Prostate gland (tissue), 2 donors: ENCODE results near the gene RNH1. TPM values are rescaled to one million over a fixed set of nuclear protein-coding genes. Genes with fewer than 3 reads are reported as not detected.

ENCODE experiments used
- DNase-seq: peaks from one replicate; pipeline ENCODE4 v3.0.0-alpha.2; 2019; ENCODE audit warnings: low spot score
- H3K27ac ChIP-seq, 2 donors: fragments of 200-600 bp; sonication (generic); 2 replicates each; pipeline ENCODE4 v1.5.1; 2017 to 2019
- H3K27me3 ChIP-seq: fragments of 200-600 bp; sonication (generic); replicated peaks from 2 replicates; pipeline ENCODE4 v1.5.1; 2019; ENCODE audit not compliant: insufficient read depth
- H3K36me3 ChIP-seq, 2 donors: fragments of 200-600 bp; sonication (generic); 1 replicate in 1 of 2; 2 replicates in 1 of 2; pipeline versions ENCODE4 v1.5.1 to v1.8.1; 2017 to 2019
- H3K4me1 ChIP-seq: fragments of 200-600 bp; sonication (generic); replicated peaks from 2 replicates; pipeline ENCODE4 v1.5.1; 2019
- H3K4me3 ChIP-seq, 2 donors: fragments of 200-600 bp; sonication (generic); 2 replicates each; pipeline ENCODE4 v1.5.1; 2017 to 2019
- H3K9me3 ChIP-seq: fragments of 200-600 bp; sonication (generic); 2 replicates; pipeline ENCODE4 v1.5.1; 2017
- POLR2A ChIP-seq: fragments of 450-650 bp; IDR thresholded peaks from one replicate; pipeline ENCODE4 v1.6.1; 2016; ENCODE audit warnings: antibody characterized with exemption, mild to moderate bottlenecking
- POLR2AphosphoS5 ChIP-seq: sonication (generic); formaldehyde crosslinking; IDR thresholded peaks from one replicate; pipeline ENCODE4 v1.6.1; 2017; ENCODE audit warnings: antibody characterized with exemption
- WGBS: methylation state at CpG from one replicate; pipeline ENCODE4 v1.1.5; 2018; 5-methylcytosine and 5-hydroxymethylcytosine counted together
- intact Hi-C: fragments of 100-400 bp; cut with DNase I; formaldehyde crosslinking; loops from one replicate; pipeline ENCODE4 v1.14.2; 2022
- total RNA-seq, 2 donors: library from RNA; depleted of rRNA; stranded (reverse); fragments of >200 nt; gene quantifications; one replicate each; pipeline ENCODE4 v1.1.0, GENCODE V29; 2016
- TF ChIP-seq, protein P1 (sequence below), 4 experiments: fragments of 200-600 bp in 2 of 4; fragments of 450-650 bp in 2 of 4; sonication (generic) in 2 of 4; IDR thresholded peaks; 1 replicate in 3 of 4; 2 replicates in 1 of 4; pipeline ENCODE4 v1.5.1; 2016 to 2019; ENCODE audit warnings: antibody characterized with exemption in 4 of 4, mild to moderate bottlenecking in 2 of 4, moderate library complexity in 2 of 4

Gene RNH1
- total RNA-seq, 2 donors from 2014 or later: 221 to 272 TPM

DNA sequence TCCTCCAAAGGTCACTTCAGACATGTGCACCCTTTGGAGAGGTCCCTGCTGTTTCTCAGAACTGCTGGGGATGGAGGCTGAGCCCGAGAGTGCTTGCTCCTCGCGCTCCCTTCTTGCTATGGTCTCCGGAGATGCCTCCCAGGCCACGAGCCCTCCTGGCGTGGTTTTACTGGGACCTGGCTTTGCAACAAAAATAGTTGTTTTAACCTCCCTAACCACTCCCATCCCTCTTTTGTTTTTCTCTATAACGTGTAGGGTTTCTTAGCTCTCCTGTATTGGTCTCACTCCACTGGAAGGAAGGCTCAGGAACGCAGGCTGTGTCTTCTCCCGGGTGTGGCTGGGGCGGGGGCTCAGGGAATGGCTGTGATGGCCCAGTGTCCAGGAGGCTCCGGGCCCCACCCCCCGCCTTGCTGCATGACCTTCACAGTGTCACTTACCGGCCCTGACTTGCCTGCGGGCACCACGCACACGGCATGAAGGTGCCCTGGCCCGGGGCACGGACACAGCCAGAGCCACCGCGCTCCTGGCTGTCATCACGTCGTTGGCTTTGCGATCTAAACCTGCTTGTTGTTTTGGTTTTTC, 51.4 kb downstream of the RNH1 start:
- H3K27me3 ChIP-seq: no peaks in the 10 kb centered on the region
- no peaks in the 10 kb centered on the region for H3K36me3 ChIP-seq
- 73% methylated on average over 23 of the region's 23 CpGs for WGBS
- DNase-seq: no peak
- no peaks in the 10 kb centered on the region for H3K9me3 ChIP-seq
- no peak overlapping the region for H3K4me3 ChIP-seq
- intact Hi-C loops: no loop called here
- peaks cover 3% of the 10 kb centered on the region for H3K4me1 ChIP-seq
- TF ChIP-seq POLR2AphosphoS5: no peak
- TF ChIP-seq POLR2A: no peak
- TF ChIP-seq, protein P1, sequence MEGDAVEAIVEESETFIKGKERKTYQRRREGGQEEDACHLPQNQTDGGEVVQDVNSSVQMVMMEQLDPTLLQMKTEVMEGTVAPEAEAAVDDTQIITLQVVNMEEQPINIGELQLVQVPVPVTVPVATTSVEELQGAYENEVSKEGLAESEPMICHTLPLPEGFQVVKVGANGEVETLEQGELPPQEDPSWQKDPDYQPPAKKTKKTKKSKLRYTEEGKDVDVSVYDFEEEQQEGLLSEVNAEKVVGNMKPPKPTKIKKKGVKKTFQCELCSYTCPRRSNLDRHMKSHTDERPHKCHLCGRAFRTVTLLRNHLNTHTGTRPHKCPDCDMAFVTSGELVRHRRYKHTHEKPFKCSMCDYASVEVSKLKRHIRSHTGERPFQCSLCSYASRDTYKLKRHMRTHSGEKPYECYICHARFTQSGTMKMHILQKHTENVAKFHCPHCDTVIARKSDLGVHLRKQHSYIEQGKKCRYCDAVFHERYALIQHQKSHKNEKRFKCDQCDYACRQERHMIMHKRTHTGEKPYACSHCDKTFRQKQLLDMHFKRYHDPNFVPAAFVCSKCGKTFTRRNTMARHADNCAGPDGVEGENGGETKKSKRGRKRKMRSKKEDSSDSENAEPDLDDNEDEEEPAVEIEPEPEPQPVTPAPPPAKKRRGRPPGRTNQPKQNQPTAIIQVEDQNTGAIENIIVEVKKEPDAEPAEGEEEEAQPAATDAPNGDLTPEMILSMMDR (IDR thresholded peaks at IDR 0.05): no peak
- no peak overlapping the region for H3K27ac ChIP-seq

GRCh38 chr11:454801-455565, 52.1 kb downstream of the RNH1 start:
- no peak for TF ChIP-seq POLR2AphosphoS5
- TF ChIP-seq, protein P1 (IDR thresholded peaks at IDR 0.05): no peak
- TF ChIP-seq POLR2A: no peak
- intact Hi-C loops: loop anchor here (5.0 kb wide), 2 partner anchors 62 to 148 kb away; partner anchors contain the start of gene IFITM2
- Histone ChIP-seq H3K4me1 (peaks cover 3% of the 10 kb centered on the region), H3K27me3 (no peaks in the 10 kb centered on the region), H3K27ac (no peak overlapping the region), H3K9me3 (no peaks in the 10 kb centered on the region), H3K36me3 (no peaks in the 10 kb centered on the region), H3K4me3 (no peak overlapping the region)
- WGBS: 78% methylated on average over 14 of the region's 14 CpGs
- no peak for DNase-seq

DNA sequence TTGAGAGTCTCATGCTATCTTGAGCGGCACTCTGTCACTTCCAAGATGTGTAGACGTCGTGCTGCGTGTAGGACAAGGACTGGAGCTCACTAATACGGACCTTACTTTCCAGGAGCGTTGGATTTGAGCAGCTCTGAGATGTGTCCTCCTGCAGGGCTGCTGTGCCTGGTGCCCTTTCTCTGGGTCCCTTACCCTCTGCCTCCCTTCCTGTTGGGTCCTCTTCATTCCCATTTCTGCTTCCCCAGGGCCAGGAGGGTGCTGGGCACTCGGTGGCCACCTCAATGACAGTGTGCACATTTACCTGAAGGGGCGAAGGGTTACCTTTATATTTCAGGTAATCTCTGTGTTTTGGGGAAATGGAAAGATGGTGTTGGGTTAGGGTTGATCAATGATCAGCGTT, 53.0 kb downstream of the RNH1 start:
- Histone ChIP-seq H3K27ac (no peak overlapping the region), H3K9me3 (no peaks in the 10 kb centered on the region), H3K36me3 (no peaks in the 10 kb centered on the region), H3K27me3 (no peaks in the 10 kb centered on the region), H3K4me1 (peaks cover 6% of the 10 kb centered on the region), H3K4me3 (no peak overlapping the region)
- 92% methylated on average over 9 of the region's 9 CpGs for WGBS
- DNase-seq: no peak
- TF ChIP-seq, protein P1 (IDR thresholded peaks at IDR 0.05): no peak
- no peak for TF ChIP-seq POLR2AphosphoS5
- no peak for TF ChIP-seq POLR2A
- intact Hi-C loops: loop anchor here (5.0 kb wide), 2 partner anchors 63 to 147 kb away; partner anchors contain the start of gene IFITM2

DNA sequence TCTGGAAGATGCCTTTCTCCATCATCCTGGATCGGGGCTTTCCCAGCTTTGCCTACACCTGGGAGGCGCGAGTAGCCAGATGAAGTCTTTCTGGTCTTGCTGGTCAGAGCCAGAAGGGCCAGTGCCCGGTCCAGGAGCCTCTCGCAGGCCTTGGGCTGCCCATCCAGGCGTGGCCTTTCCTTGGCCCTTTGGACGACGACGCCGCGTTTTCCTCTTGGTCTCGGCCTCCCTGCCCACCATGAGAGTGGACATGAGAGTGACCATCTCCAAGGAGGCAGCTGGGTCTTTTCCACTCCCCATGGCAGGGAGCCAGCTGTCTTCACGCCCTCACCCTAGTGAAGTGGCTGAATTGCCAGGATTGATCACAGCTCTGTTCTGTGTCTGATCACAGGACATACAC, 53.5 kb downstream of the RNH1 start:
- Histone ChIP-seq H3K27ac (no peak overlapping the region), H3K4me3 (no peak overlapping the region), H3K27me3 (no peaks in the 10 kb centered on the region), H3K4me1 (peaks cover 6% of the 10 kb centered on the region), H3K36me3 (no peaks in the 10 kb centered on the region), H3K9me3 (no peaks in the 10 kb centered on the region)
- 88% methylated on average over 12 of the region's 13 CpGs for WGBS
- no peak for DNase-seq
- TF ChIP-seq POLR2A (no peak), POLR2AphosphoS5 (no peak)
- TF ChIP-seq, protein P1 (IDR thresholded peaks at IDR 0.05): no peak
- intact Hi-C loops: loop anchor here (5.0 kb wide), 2 partner anchors 64 to 146 kb away; partner anchors contain the start of gene IFITM2
